GM21390 (cell line): ENCODE data around the gene SLC38A3.

Experiments used
- ATAC-seq: cut with Tn5 transposase; IDR thresholded peaks from one replicate; pipeline ENCODE4 v1.9.1; 2021; ENCODE audit not compliant: unreplicated experiment

Gene SLC38A3

DNA sequence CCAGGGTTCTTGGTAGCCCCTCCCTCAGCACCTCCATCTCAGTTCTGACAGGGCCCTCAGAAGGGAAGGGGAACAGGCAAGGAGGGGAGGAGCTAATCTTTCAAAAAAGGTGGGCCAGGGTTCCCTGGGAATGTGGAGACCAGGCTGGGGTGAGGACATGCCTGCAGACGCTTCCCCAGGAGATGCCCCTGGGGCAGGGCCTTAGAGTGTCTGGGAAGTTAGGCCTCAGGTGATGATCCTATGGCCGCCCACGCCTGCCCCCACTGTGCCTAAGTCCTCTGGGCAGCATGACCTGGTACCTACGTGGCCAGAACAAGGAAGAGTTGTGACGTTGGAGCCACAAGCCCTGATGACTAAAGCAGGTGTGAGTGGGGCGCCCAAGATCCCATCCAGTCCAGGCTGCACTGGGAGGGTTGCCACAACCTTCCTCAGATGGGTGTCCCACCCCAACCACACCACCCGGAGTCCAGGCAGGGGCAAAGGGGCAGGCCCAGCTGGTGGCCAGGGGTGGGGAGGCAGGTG lies 60.0 kb downstream of the SLC38A3 start:
- no peak for ATAC-seq

GRCh38 chr3:50265571-50265970 lies 60.5 kb downstream of the SLC38A3 start:
- no peak for ATAC-seq

- no peak for ATAC-seq
These were observed 60.9 kb downstream of the SLC38A3 start for GRCh38 chr3:50266017-50266416.

DNA sequence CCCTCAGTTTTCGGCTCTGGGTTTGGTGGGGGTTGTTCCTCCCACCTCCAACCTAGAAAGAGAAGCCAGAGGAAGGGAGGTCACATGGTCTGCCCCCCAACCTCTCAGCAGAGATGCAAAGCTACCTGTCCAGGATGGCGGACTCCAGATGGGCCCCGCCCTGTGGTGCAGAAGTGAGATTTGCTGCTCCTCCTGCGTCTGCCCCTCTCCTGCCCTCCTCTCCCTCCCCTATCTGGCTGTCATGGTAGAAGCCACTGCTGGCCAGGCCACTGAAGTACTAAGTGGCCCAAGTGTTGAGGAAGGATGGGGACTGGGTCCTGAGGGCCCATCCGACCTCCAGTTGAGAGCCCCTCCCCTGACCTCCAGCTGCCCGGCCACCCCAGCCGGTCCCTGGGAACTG lies 61.8 kb downstream of the SLC38A3 start:
- ATAC-seq = no peak

- no peak for ATAC-seq
These were observed 62.3 kb downstream of the SLC38A3 start for GRCh38 chr3:50267280-50267913.

DNA sequence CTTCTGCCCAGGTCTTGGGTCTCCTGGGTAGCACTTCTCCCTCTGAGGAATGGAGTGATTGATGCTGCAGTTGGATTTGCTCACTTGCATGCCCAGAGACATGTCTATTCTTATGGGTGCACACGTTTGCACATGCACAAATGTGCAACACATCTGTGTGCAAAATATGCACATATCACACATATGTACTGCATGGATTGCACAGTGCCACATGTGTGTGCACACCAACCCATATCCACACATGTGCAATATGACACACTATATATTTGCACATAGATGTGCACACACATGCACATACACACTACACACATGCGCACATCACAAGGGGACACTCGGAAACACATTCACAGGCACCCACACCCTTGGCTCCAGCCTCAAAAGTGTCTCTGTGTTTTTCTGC lies 63.2 kb downstream of the SLC38A3 start:
- ATAC-seq = no peak

GRCh38 chr3:50268703-50269451 lies 63.8 kb downstream of the SLC38A3 start, which contains the start of gene SEMA3B:
Gene SEMA3B, plus strand, starts transcription at chr3:50269147. Its CDS starts 94 bp downstream, at chr3:50269241.
- no peak for ATAC-seq

DNA sequence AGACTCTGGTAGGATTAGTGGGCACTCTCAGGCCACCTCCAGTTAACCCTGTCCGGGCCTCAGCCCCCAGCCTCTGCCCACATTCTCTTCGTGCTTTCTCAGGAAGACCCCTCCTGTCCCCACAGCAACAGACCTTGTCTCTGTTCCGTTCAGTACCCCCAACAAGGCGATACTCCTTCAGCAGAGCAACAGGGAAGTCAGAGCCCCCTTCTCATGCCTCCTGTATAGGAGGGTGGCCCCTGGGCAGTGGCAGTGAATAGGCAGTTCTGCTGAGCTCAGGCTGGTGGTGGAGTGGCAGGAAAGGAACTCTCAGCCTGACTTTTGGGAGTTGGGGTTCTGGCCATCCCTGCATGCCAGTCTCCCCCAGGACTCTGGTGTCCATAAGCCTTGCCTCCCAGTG lies 64.4 kb downstream of the SLC38A3 start:
- ATAC-seq = no peak

DNA sequence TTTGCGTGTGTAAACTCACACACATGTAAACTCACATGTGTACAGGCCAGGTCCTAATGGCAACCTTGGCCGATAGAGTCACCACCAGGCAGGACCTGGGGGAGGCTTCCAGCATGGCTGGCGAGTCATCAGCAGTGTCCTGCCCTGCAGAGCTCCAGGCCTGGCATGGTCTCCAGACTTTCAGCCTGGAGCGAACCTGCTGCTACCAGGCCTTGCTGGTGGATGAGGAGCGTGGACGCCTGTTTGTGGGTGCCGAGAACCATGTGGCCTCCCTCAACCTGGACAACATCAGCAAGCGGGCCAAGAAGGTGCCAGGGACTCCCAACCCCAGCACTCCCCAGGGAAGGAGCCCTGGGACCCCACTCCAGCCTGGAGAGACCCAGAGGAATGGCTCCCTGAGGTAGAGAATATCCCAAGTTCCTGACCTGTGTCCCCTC lies 64.9 kb downstream of the SLC38A3 start:
- no peak for ATAC-seq

DNA sequence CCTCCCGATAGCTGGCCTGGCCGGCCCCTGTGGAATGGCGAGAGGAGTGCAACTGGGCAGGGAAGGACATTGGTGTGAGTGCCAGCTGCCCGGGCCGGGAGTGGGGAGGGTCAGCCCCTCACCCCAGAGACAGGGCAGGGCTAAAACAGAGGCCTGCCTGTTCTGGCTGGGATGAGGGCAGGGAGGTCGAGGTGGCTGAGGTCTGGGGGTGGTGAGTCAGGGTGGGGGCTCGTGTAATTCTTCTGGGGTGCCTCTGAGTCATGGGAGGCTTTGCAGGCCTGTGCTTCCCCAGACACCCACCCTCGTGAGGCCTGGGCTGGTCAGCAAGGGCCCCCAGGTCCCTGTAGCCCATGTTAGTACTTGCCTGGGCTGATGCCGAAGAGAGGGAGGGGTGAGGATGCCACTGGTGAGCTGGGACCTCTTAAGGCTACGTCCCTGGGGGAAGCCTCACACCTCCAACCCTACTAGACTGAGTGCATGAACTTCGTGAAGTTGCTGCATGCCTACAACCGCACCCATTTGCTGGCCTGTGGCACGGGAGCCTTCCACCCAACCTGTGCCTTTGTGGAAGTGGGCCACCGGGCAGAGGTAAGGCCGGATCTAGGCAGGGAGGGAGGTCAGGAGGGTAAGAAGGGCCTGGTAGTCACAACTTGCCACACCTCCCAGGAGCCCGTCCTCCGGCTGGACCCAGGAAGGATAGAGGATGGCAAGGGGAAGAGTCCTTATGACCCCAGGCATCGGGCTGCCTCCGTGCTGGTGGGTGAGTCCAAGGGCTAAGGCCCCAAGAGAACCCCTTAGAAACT lies 65.6 kb downstream of the SLC38A3 start:
- no peak for ATAC-seq
